Glutamatergic neuron (in vitro differentiated cells): ENCODE results near the gene BDH1. TPM values are rescaled to one million over a fixed set of nuclear protein-coding genes. Genes with fewer than 3 reads are reported as not detected.
A peak's percentile ranks its signal among the peaks of the same experiment; 100 is the strongest.

Experiments
- DNase-seq: peaks from one replicate; pipeline ENCODE4 v3.0.0; 2022
- H3K27ac Mint-ChIP-seq: one replicate; pipeline ENCODE4 v1.8.0; 2020; ENCODE audit warnings: mild to moderate bottlenecking, mixed read lengths, inconsistent platforms; ENCODE audit not compliant: unreplicated experiment
- H3K27me3 Mint-ChIP-seq: one replicate; pipeline ENCODE4 v1.8.0; 2020; ENCODE audit warnings: mild to moderate bottlenecking, moderate library complexity, mixed read lengths, inconsistent platforms; ENCODE audit not compliant: unreplicated experiment
- H3K36me3 Mint-ChIP-seq: one replicate; pipeline ENCODE4 v1.8.0; 2020; ENCODE audit warnings: mild to moderate bottlenecking, mixed read lengths, inconsistent platforms; ENCODE audit not compliant: unreplicated experiment
- H3K4me1 Mint-ChIP-seq: one replicate; pipeline ENCODE4 v1.8.0; 2020; ENCODE audit warnings: mild to moderate bottlenecking, low read depth, mixed read lengths, inconsistent platforms; ENCODE audit not compliant: unreplicated experiment
- H3K4me3 Mint-ChIP-seq: one replicate; pipeline ENCODE4 v1.8.0; 2020; ENCODE audit warnings: mild to moderate bottlenecking, mixed read lengths, inconsistent platforms; ENCODE audit not compliant: unreplicated experiment
- H3K9me3 Mint-ChIP-seq: one replicate; pipeline ENCODE4 v1.8.0; 2020; ENCODE audit warnings: mild to moderate bottlenecking, moderate library complexity, mixed read lengths, inconsistent platforms; ENCODE audit not compliant: unreplicated experiment
- total RNA-seq: library from RNA; stranded (reverse); fragmentation: NEBNext Ultra II Directional; extraction: Animal tissue kit (Norgen Biotek cat#: 25700); gene quantifications from one replicate; pipeline ENCODE4 v1.2.1, GENCODE V29; 2021; ENCODE audit not compliant: unreplicated experiment
- TF ChIP-seq, protein P1 (sequence below): fragments of 200-600 bp; sonication (generic); IDR thresholded peaks from one replicate; pipeline ENCODE4 v1.5.0; 2021; ENCODE audit not compliant: partially characterized antibody, unreplicated experiment

The BDH1 gene
- total RNA-seq, 1 donor from 2014 or later, result 19.4 TPM

DNA sequence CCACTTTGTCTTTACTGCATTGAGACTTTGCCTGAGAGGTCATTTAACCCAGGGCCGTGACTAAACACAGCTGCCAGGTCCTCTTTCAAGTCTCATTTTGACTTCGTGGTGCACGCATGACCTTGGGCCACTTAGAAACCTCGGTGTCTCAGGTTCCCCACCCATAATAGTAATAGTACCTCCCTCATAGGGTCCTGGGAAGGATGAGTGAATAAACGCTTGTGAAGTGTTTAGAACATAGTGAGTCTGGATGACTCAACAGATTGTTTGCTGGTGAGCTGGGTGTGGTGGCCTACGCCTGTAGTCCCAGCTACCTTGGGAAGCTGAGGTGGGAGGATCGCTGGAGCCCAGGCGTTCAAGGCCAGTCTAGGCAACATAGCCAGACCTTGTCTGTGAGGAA lies 56.3 kb downstream of the BDH1 start:
- Mint-ChIP-seq H3K4me1 (peaks cover 36% of the 10 kb centered on the region), H3K27me3 (peaks cover 4% of the 10 kb centered on the region), H3K9me3 (peaks cover 7% of the 10 kb centered on the region), H3K4me3 (no peak overlapping the region), H3K36me3 (peaks cover 7% of the 10 kb centered on the region), H3K27ac (no peak overlapping the region)
- TF ChIP-seq, protein P1, sequence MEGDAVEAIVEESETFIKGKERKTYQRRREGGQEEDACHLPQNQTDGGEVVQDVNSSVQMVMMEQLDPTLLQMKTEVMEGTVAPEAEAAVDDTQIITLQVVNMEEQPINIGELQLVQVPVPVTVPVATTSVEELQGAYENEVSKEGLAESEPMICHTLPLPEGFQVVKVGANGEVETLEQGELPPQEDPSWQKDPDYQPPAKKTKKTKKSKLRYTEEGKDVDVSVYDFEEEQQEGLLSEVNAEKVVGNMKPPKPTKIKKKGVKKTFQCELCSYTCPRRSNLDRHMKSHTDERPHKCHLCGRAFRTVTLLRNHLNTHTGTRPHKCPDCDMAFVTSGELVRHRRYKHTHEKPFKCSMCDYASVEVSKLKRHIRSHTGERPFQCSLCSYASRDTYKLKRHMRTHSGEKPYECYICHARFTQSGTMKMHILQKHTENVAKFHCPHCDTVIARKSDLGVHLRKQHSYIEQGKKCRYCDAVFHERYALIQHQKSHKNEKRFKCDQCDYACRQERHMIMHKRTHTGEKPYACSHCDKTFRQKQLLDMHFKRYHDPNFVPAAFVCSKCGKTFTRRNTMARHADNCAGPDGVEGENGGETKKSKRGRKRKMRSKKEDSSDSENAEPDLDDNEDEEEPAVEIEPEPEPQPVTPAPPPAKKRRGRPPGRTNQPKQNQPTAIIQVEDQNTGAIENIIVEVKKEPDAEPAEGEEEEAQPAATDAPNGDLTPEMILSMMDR, result no peak
- DNase-seq, result no peak

DNA sequence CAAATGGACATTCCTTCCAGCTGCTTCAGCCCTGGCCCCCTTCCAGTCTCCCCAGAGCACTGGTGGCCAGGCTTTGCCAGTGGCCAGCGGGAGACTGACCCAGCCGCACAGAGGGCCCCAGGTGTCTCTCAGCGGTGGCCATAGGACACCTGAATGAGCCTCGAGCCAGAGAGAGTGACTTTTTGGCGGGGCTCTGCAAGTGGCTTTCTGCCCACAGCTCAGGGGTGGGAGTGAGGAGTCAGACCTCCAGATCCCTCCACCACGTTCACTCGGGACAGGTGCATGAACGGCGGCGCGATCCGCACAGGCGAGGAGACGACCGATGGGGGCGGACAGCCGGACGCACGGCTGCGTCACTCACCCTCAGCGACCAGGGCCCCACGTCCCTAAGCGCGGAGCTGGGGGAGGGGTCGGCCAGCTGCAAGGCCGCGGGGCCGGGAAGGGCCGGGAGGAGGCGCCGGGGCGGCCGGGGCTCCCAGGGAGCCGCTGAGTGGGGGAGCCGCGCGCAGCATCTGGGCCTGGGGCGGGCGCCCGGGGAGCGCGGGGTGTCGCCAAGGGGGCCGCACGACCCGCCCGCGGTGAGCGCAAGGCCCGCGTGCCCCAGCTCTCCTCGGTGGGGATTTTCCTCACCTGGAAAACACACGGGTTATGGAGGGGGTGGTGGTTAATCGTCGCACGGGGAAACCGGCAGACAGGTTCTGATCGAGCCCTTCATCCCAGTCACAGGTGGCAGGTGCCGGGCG lies 57.1 kb downstream of the BDH1 start:
- peaks cover 6% of the 10 kb centered on the region for H3K27me3 Mint-ChIP-seq
- H3K4me3 Mint-ChIP-seq, result no peak overlapping the region
- no peak for DNase-seq
- H3K4me1 Mint-ChIP-seq, result peaks cover 34% of the 10 kb centered on the region
- peaks cover 9% of the 10 kb centered on the region for H3K9me3 Mint-ChIP-seq
- TF ChIP-seq, protein P1, result no peak
- peaks cover 8% of the 10 kb centered on the region for H3K36me3 Mint-ChIP-seq
- no peak overlapping the region for H3K27ac Mint-ChIP-seq

DNA sequence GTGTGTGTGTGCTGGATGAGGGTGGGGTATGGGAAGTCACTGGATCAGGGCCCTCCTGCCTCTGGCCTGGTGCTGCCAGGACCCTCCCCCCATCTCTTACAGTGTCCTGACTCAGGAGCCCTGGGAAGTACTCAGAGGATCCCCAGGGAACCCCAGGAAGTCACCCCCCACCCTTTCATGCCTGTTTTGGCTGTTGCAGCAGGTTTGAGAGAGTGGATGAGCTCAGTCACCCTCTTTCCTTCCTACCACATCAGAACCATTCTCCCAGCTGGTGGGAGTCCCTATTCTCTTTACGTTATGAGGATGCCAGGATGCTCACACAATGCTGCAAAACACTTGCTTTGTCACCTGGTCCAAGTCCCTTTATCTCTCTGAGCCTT lies 59.0 kb downstream of the BDH1 start:
- H3K27ac Mint-ChIP-seq, result no peak overlapping the region

DNA sequence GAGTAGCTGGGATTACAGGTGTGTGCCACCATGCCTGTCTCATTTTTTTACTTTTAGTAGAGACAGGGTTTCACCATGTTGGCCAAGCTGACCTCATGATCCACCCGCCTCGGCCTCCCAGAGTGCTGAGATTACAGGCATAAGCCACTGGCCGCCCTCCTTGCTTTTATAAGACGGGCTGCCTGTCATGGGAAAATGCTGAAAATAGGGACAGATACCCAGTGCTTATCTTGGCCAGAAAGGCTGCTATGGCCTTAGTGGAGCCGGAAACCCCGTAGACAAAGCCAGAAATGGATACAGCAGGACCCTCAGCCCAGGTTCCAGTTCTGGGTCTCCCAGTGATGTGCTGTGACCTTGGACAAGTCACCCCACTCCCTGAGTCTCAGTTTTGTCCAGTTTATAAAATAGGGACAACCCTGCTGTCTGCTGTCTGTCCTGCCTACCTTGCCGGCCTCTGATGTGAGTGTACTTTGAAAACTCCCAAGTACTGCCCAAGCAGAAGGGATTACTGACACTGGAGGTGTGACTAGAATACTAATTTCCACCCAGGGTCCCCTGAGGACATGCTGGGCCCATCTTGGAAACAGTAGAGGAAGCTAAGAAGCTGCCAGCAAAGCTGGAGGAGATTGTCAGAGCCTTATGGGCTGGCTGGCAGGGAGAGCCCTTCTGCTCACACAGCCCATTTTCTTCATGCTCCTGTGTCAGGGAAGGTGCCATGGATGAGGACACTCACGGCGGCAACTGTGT lies 59.6 kb downstream of the BDH1 start:
- DNase-seq, result peak; percentile 49
- Mint-ChIP-seq H3K27ac (no peak overlapping the region), H3K4me1 (peaks cover 23% of the 10 kb centered on the region), H3K27me3 (peaks cover 3% of the 10 kb centered on the region), H3K4me3 (peak overlapping the region; percentile 30), H3K36me3 (peaks cover 12% of the 10 kb centered on the region), H3K9me3 (peaks cover 9% of the 10 kb centered on the region)
- TF ChIP-seq, protein P1, result no peak

More for the DNA sequence above, 59.0 kb downstream of the BDH1 start:
- TF ChIP-seq, protein P1, result no peak
- Mint-ChIP-seq H3K9me3 (peaks cover 9% of the 10 kb centered on the region), H3K27me3 (peaks cover 3% of the 10 kb centered on the region), H3K36me3 (peaks cover 12% of the 10 kb centered on the region), H3K4me3 (peak overlapping the region; percentile 20), H3K4me1 (peaks cover 23% of the 10 kb centered on the region)
- DNase-seq, result no peak

DNA sequence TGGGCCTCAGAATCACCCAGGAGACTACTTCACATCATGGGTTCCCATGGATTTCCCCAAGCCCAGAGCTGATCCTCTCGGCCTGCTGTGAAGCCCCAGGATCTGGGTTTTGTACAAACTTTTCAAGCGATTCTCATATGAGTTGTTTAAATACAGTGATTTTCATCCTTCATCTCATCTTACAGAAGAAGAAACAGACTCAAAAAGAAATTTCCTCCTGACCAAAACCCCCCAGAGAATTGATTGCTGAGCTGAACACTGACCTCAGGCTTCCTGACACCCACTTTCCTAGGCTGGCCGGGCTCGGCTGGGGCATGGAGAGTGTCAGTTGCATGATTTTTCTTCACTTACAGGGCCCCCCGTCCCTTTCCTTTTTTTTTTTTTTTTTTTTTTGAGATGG lies 60.3 kb downstream of the BDH1 start:
- Mint-ChIP-seq H3K9me3 (peaks cover 8% of the 10 kb centered on the region), H3K27me3 (peaks cover 3% of the 10 kb centered on the region), H3K27ac (peak overlapping the region; percentile 2), H3K4me3 (no peak overlapping the region), H3K36me3 (peaks cover 12% of the 10 kb centered on the region), H3K4me1 (peaks cover 24% of the 10 kb centered on the region)
- DNase-seq, result no peak
- TF ChIP-seq, protein P1, result no peak
